Measurements from ENCODE around the gene RCHY1.
"Not testable (repeated sequence)": the region's sequence is repeated elsewhere in the genome, so short reads cannot be mapped to it uniquely, and the experiment has no call there.

The RCHY1 gene

GRCh38 chr4:75525086-75525485 is 10.9 kb upstream of the RCHY1 start:
- H3K36me3 ChIP-seq (ENCODE audit: insufficient read depth, low read length), result peaks cover 63% of the 10 kb centered on the region
- H3K4me1 ChIP-seq (ENCODE audit: insufficient read depth, low read length), result no peaks in the 10 kb centered on the region
- no peak overlapping the region for H3K4me3 ChIP-seq (ENCODE audit: low read depth in 1 of 2, low read length in 2 of 2)
- H3K4me2 ChIP-seq (ENCODE audit: insufficient read depth, low read length), result no peak overlapping the region
- no peak overlapping the region for H3K27ac ChIP-seq (ENCODE audit: low read length)
- 0 out of 2 replicates have a peak, but pooled peaks cover 4% of the 10 kb centered on the region for H3K79me2 ChIP-seq (ENCODE audit: insufficient read depth, low read length)
- no peaks in the 10 kb centered on the region for H4K20me1 ChIP-seq (ENCODE audit: insufficient read depth, low read length)
- H2AFZ ChIP-seq (ENCODE audit: low read depth, low read length), result no peak overlapping the region
- H3K9me3 ChIP-seq (ENCODE audit: insufficient read depth, low read length, severe bottlenecking), result no peaks in the 10 kb centered on the region
- ATAC-seq (ENCODE audit: insufficient read depth, low read depth) (no peak), DNase-seq (no peak)
- no peaks in the 10 kb centered on the region for H3K27me3 ChIP-seq (ENCODE audit: insufficient read depth, low read length, poor library complexity)
- no peak overlapping the region for H3K9ac ChIP-seq (ENCODE audit: low read depth, low read length)
- no peak for TF ChIP-seq EZH2 (IDR thresholded peaks at IDR 0.05; ENCODE audit: borderline replicate concordance, low read depth, low read length, severe bottlenecking)
- TF ChIP-seq, protein P1, sequence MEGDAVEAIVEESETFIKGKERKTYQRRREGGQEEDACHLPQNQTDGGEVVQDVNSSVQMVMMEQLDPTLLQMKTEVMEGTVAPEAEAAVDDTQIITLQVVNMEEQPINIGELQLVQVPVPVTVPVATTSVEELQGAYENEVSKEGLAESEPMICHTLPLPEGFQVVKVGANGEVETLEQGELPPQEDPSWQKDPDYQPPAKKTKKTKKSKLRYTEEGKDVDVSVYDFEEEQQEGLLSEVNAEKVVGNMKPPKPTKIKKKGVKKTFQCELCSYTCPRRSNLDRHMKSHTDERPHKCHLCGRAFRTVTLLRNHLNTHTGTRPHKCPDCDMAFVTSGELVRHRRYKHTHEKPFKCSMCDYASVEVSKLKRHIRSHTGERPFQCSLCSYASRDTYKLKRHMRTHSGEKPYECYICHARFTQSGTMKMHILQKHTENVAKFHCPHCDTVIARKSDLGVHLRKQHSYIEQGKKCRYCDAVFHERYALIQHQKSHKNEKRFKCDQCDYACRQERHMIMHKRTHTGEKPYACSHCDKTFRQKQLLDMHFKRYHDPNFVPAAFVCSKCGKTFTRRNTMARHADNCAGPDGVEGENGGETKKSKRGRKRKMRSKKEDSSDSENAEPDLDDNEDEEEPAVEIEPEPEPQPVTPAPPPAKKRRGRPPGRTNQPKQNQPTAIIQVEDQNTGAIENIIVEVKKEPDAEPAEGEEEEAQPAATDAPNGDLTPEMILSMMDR (IDR thresholded peaks at IDR 0.05; ENCODE audit: borderline replicate concordance, extremely low read depth, low read length, poor library complexity, severe bottlenecking), result no peak

DNA sequence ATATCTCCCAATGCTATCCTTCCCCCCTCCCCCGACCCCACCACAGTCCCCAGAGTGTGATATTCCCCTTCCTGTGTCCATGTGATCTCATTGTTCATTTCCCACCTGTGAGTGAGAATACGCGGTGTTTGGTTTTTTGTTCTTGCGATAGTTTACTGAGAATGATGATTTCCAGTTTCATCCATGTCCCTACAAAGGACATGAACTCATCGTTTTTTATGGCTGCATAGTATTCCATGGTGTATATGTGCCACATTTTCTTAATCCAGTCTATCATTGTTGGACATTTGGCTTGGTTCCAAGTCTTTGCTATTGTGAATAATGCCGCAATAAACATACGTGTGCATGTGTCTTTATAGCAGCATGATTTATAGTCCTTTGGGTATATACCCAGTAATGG is 5.2 kb upstream of the RCHY1 start:
- peaks cover 41% of the 10 kb centered on the region for H3K36me3 ChIP-seq (ENCODE audit: insufficient read depth, low read length)

GRCh38 chr4:75516144-75516543 is 1.9 kb upstream of the RCHY1 start:
- Histone ChIP-seq H3K27me3 (ENCODE audit: insufficient read depth, low read length, poor library complexity) (no peaks in the 10 kb centered on the region), H3K4me1 (ENCODE audit: insufficient read depth, low read length) (peaks cover 48% of the 10 kb centered on the region), H3K4me3 (ENCODE audit: low read depth in 1 of 2, low read length in 2 of 2) (no peak overlapping the region), H3K4me2 (ENCODE audit: insufficient read depth, low read length) (peak overlapping the region; percentile 95), H3K9ac (ENCODE audit: low read depth, low read length) (no peak overlapping the region), H3K9me3 (ENCODE audit: insufficient read depth, low read length, severe bottlenecking) (no peaks in the 10 kb centered on the region), H2AFZ (ENCODE audit: low read depth, low read length) (no peak overlapping the region), H3K36me3 (ENCODE audit: insufficient read depth, low read length) (peaks cover 26% of the 10 kb centered on the region), H4K20me1 (ENCODE audit: insufficient read depth, low read length) (no peaks in the 10 kb centered on the region), H3K79me2 (ENCODE audit: insufficient read depth, low read length) (peaks cover 52% of the 10 kb centered on the region), H3K27ac (ENCODE audit: low read length) (no peak overlapping the region)
- DNase-seq (no peak), ATAC-seq (ENCODE audit: insufficient read depth, low read depth) (no peak)
- TF ChIP-seq, protein P1 (IDR thresholded peaks at IDR 0.05; ENCODE audit: borderline replicate concordance, extremely low read depth, low read length, poor library complexity, severe bottlenecking), result no peak
- TF ChIP-seq EZH2 (IDR thresholded peaks at IDR 0.05; ENCODE audit: borderline replicate concordance, low read depth, low read length, severe bottlenecking), result no peak

More for the DNA sequence above, 5.2 kb upstream of the RCHY1 start:
- not testable (repeated sequence) for H3K9me3 ChIP-seq (ENCODE audit: insufficient read depth, low read length, severe bottlenecking); ATAC-seq (ENCODE audit: insufficient read depth, low read depth); DNase-seq; H3K27me3 ChIP-seq (ENCODE audit: insufficient read depth, low read length, poor library complexity); H4K20me1 ChIP-seq (ENCODE audit: insufficient read depth, low read length); H3K9ac ChIP-seq (ENCODE audit: low read depth, low read length); H3K27ac ChIP-seq (ENCODE audit: low read length); H3K4me3 ChIP-seq (ENCODE audit: low read depth in 1 of 2, low read length in 2 of 2); H3K4me2 ChIP-seq (ENCODE audit: insufficient read depth, low read length); H2AFZ ChIP-seq (ENCODE audit: low read depth, low read length)
- peaks cover 23% of the 10 kb centered on the region for H3K4me1 ChIP-seq (ENCODE audit: insufficient read depth, low read length)
- H3K79me2 ChIP-seq (ENCODE audit: insufficient read depth, low read length), result peaks cover 21% of the 10 kb centered on the region

DNA sequence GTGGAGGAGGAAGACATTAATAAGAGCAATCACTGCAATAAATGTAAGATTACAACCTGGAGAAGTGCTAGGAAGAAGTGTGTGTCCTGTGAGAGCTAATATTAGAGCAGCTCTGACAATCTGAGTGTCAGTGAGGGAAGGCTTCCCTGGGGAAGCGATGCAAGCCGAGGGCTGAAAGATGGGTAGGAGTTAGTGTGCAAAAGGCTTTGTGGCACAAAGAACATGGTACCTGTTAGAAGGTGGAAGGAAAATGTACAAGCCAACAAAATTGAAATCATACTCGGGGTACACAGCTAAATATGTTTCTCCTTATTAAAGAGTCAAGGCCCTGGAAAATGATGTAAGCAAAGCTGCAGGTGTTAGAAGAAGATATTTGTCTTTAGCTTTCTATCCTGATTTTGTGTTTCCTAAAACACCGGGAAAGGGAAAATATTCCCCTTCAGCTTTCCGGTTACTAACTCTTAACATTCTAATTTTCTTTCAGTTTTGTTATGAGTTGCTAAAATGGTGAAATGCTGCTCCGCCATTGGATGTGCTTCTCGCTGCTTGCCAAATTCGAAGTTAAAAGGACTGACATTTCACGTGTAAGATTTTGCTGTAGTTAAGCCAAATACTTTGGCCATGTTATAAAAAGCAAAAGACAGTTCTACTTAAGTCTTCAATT is 878 bp upstream of the RCHY1 start:
- H3K36me3 ChIP-seq (ENCODE audit: insufficient read depth, low read length), result peaks cover 23% of the 10 kb centered on the region
- no peaks in the 10 kb centered on the region for H3K9me3 ChIP-seq (ENCODE audit: insufficient read depth, low read length, severe bottlenecking)
- peak; percentile 4; the same call in 2 of the 3 replicates for ATAC-seq (ENCODE audit: insufficient read depth, low read depth)

More for the DNA sequence above, 878 bp upstream of the RCHY1 start:
- Histone ChIP-seq H3K4me3 (ENCODE audit: low read depth in 1 of 2, low read length in 2 of 2) (peak overlapping the region; percentile 91 to 95), H3K4me1 (ENCODE audit: insufficient read depth, low read length) (peaks cover 56% of the 10 kb centered on the region), H3K9ac (ENCODE audit: low read depth, low read length) (peak overlapping the region; percentile 74), H3K27ac (ENCODE audit: low read length) (peak overlapping the region; percentile 92), H2AFZ (ENCODE audit: low read depth, low read length) (peak overlapping the region; percentile 80), H4K20me1 (ENCODE audit: insufficient read depth, low read length) (no peaks in the 10 kb centered on the region), H3K79me2 (ENCODE audit: insufficient read depth, low read length) (peaks cover 58% of the 10 kb centered on the region), H3K4me2 (ENCODE audit: insufficient read depth, low read length) (peak overlapping the region; percentile 95), H3K27me3 (ENCODE audit: insufficient read depth, low read length, poor library complexity) (no peaks in the 10 kb centered on the region)
- no peak for TF ChIP-seq EZH2 (IDR thresholded peaks at IDR 0.05; ENCODE audit: borderline replicate concordance, low read depth, low read length, severe bottlenecking)
- TF ChIP-seq, protein P1 (IDR thresholded peaks at IDR 0.05; ENCODE audit: borderline replicate concordance, extremely low read depth, low read length, poor library complexity, severe bottlenecking), result no peak
- no peak for DNase-seq
